Measurements from ENCODE around the gene MCAT.
"Not testable (repeated sequence)": the region's sequence is repeated elsewhere in the genome, so short reads cannot be mapped to it uniquely, and the experiment has no call there.

The MCAT gene

GRCh38 chr22:43126501-43127165 is 16.6 kb downstream of the MCAT start:
- DNase-seq (ENCODE audit: low read depth): no peak

GRCh38 chr22:43118953-43119458 is 24.2 kb downstream of the MCAT start:
- no peak for DNase-seq (ENCODE audit: low read depth)

DNA sequence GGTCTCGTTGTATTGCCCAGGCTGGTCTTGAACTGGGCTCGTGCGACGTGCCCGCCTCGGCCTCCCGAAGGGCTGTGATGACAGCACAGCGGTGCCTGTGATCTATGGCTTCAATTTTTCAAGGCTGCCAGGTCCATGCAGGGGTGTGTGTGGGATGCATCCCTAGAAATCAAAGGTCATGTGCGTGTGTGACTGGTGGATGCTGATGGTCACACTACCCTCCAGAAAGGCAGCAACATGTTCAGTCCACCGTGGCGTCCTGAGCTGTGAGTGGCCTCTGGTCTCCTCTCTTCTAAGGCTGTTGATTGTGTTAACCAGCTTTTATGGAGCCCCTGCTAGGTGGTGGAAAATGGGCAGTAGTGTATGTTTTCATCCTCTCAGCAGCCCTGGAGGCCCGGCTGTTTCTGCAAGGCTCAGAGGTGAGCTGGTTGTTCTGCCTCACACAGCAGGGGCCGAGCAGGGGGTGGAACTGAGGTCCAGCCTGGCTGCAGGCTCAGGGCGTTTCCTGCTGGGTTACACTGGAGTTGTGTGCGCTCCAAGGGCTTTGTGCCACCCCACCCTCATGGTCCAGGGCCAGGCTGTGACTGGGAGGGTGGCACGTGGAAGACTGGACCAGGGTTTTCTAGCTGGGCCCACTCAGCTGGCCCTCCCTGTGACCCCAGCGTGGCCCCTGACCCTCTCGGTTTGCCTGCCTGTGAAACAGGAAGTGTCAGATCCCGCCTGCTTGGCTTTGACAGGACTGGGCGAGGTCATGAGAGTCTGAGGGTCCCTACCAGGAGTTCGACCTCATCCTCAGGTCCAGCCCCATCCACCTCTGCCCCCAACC is 25.0 kb downstream of the MCAT start:
- DNase-seq (ENCODE audit: low read depth): no peak

- DNase-seq (ENCODE audit: low read depth): no peak
Measured at GRCh38 chr22:43116932-43117331, 26.3 kb downstream of the MCAT start.

GRCh38 chr22:43114958-43115357 is 28.2 kb downstream of the MCAT start:
- no peak for DNase-seq (ENCODE audit: low read depth)

DNA sequence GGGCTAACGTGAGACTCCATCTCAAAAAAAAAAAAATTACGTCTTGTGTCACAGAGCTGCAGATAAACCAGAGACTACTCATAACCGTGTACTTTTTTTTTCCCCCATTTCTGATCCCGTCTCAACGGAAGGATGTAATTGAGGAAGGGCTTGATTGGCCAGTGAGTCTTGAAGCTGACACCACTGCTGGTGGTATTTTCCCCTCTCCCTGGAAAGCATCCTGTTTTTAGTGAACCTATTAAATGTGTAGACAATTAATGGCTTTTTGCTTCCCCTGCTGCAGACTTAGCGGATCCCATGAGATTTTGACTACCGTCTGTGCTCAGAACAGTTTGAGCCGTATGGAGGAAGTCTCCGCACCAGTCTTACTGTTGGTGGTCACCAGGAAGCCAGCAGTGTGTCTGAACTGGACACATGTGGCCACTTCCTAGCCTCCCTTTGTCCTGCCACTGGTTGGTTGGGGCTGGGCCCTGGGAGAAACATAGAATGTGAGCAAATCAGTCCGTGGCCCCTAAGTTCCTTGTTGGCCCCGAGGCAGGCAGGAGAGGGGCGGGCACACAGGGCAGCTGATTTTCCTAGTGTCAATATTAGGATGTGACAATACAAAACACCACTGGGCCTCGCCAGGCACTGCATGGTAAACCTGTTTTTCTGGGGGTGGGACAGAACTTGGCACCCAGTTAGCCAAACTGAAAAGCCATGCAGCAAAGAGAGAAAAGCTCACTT is 29.5 kb downstream of the MCAT start:
- DNase-seq (ENCODE audit: low read depth): no peak

- no peak for DNase-seq (ENCODE audit: low read depth)
Measured at GRCh38 chr22:43110927-43111623, 32.1 kb downstream of the MCAT start.

GRCh38 chr22:43110444-43110926 is 32.7 kb downstream of the MCAT start, which contains the start of gene BIK:
BIK (plus strand) TSS chr22:43110750; CDS start chr22:43124023, 13,273 bp downstream.
- no peak for DNase-seq (ENCODE audit: low read depth)

GRCh38 chr22:43109921-43110443 is 33.2 kb downstream of the MCAT start:
- DNase-seq (ENCODE audit: low read depth): no peak

- DNase-seq (ENCODE audit: low read depth): no peak
Measured at GRCh38 chr22:43109511-43109910, 33.7 kb downstream of the MCAT start.

- no peak for DNase-seq (ENCODE audit: low read depth)
Measured at GRCh38 chr22:43106302-43106701, 36.9 kb downstream of the MCAT start.

- not testable (repeated sequence) for DNase-seq (ENCODE audit: low read depth)
Measured at GRCh38 chr22:43104950-43105349, 38.2 kb downstream of the MCAT start.

DNA sequence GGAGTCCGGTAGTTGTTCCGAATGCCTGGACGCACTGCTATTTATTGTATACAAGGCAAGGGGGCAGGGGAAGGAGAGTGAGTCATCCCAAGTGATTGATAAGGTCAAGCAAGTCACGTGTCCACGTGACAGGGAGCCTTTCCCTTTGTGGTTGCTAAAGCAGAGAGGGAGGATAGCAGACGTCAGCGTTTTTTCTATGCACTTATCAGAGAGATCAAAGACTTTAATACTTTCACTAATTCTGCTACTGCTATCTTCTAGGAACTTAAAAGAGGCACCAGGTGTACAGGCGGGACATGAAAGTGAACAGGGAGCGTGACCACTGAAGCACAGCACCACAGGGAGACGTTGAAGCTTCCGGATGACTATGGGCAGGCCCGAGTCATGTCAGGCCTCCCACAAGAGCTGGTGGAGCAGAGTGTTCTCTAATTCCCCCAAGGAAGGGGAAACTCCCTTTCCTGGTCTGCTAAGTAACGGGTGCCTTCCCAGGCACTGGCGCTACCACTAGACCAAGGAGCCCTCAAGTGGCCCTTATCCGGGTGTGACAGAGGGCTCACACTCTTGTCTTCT is 39.1 kb downstream of the MCAT start:
- not testable (repeated sequence) for DNase-seq (ENCODE audit: low read depth)

DNA sequence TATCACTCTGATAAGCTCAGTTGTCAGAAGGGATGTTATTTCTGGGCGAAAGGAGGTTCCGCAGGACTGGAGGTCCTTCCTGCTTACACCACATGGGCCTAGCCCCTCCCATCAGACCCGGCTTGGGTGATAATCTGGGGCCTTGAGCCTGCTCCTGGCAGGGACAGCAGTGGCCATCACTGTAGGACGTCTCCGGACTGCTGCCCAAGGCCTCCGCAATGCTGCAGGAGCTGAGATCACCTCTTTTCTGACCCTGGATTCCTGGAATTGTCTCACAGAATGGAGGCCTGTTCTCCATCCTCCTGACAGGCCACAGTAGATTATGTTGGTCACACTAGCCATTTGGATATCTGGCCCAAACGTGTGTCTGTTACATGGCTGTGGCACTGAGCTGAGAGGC is 41.9 kb downstream of the MCAT start:
- no peak for DNase-seq (ENCODE audit: low read depth)

DNA sequence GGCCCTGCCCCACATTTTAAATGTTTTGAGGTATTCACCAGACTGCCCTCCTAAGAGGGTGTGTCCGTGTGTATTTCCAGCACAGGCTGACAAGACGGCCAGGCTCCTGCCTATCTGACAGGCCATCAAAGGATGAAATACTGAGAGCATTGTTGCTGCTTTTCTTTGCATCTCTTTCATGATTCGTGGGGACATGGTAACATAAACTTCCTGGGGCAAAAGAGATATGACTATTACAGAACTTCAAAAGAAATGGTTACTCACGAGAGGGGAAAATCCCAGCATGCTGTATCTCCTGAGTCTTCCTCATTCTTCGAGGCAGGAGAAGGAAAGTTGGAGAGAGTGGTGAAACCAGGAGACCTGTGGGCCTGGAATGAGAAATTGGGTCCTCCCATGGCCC is 43.0 kb downstream of the MCAT start:
- DNase-seq (ENCODE audit: low read depth): no peak

GRCh38 chr22:43099095-43099494 is 44.1 kb downstream of the MCAT start:
- DNase-seq (ENCODE audit: low read depth): no peak

DNA sequence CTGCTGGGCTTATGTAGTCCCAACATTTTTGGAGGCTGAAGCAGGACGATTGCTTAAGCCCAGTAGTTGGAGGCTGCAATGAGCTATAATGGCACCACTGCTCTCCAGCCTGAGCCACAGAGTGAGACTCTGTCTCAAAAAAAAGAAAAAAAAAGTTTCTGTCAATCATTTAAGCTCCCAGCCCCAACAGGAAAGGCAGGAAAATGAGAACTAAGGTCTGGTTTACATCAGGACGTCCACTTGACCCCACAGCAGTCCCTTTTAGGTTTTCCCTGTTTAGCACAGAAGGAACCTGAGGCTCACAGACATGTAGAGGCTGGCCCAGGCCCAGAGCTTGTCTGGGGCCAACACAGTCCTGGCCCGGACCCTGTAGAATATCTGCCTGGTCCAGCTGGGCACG is 44.8 kb downstream of the MCAT start:
- no peak for DNase-seq (ENCODE audit: low read depth)

- DNase-seq (ENCODE audit: low read depth): no peak
Measured at GRCh38 chr22:43096420-43096819, 46.8 kb downstream of the MCAT start.

DNA sequence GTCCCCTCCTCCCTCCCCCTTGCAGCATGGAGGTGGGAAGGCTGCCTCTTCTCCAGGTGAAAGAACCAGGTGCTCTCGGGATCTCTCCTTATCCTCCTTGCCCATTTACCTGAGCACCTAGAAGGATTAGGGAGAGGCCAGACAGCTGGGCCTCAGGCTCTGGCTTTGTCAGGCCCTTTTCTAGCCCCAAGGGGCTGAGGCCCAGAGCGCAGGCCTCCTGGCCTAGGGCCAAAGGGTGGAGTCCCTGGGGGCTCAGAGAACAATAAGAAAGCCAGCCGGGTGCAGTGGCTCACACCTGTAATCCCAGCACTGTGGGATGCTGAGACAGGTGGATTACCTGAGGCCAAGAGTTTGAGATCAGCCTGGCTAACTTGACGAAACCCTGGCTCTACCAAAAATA is 48.6 kb downstream of the MCAT start:
- no peak for DNase-seq (ENCODE audit: low read depth)

DNA sequence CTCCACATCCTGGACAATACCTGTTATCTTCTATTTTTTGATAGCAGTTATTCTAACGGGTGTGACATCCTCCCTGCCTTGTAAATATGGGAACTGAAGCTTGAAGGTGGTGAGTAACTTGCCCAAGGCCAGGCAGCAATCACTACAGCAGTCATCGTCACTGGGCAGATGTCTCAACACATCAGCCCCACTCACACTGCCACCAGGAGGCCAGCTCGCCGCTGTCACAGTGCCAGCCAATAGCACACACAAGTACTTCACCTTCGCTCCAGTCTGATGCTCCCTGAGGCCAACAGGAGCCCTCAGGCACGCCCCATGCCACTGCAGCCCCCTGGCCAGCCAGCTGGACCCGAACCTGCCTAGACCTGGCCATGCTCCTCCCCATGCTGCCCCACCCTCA is 49.1 kb downstream of the MCAT start:
- no peak for DNase-seq (ENCODE audit: low read depth)

DNA sequence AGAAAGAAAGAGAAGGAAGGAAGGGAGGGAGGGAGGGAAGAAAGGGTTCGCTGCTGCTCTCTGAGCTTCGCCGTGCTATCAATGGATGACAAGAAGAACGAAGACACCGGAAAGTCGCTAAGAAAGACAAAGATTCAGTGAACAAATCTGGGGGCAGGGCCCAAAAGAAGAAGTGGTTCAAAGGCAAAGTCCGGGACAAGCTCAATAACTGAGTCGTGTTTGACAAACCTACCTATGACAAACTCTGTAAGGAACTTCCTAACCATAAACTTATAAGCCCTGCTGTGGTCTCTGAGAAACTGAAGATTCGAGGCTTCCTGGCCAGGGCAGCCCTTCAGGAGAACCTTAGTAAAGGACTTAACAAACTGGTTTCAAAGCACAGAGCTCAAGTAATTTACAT is 51.1 kb downstream of the MCAT start:
- no peak for DNase-seq (ENCODE audit: low read depth)
